Measurements from ENCODE around the gene DUSP10. TPM values are rescaled to one million over a fixed set of nuclear protein-coding genes. Genes with fewer than 3 reads are reported as not detected.

DUSP10 gene
- total RNA-seq, 3 donors from 2014 or later = 15.5 to 33.2 (median 28.2) TPM

DNA sequence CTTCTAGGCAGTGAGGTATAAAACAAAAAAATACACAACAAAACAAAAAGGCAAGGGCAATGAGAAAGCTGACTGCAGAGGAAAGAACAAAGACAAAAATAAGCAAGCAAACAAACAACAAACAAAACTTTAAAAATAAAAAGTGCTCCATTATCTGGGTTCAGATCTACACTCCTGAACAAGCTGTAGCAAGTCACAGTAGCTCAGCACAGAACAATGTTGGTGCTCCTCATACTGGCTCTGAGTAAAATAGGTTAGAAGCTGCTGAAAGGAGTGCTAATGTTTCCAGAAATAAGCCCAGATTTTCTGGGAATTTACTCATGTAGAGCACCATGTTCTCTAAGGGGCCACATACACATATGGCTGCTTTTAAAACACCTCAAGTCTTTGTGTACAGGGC lies 16.6 kb upstream of the DUSP10 start:
- TF ChIP-seq, protein P1, sequence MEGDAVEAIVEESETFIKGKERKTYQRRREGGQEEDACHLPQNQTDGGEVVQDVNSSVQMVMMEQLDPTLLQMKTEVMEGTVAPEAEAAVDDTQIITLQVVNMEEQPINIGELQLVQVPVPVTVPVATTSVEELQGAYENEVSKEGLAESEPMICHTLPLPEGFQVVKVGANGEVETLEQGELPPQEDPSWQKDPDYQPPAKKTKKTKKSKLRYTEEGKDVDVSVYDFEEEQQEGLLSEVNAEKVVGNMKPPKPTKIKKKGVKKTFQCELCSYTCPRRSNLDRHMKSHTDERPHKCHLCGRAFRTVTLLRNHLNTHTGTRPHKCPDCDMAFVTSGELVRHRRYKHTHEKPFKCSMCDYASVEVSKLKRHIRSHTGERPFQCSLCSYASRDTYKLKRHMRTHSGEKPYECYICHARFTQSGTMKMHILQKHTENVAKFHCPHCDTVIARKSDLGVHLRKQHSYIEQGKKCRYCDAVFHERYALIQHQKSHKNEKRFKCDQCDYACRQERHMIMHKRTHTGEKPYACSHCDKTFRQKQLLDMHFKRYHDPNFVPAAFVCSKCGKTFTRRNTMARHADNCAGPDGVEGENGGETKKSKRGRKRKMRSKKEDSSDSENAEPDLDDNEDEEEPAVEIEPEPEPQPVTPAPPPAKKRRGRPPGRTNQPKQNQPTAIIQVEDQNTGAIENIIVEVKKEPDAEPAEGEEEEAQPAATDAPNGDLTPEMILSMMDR (IDR thresholded peaks at IDR 0.05) = no peak
- no peak for TF ChIP-seq POLR2A (IDR thresholded peaks at IDR 0.05)
- TF ChIP-seq POLR2AphosphoS5 (IDR thresholded peaks at IDR 0.05) = no peak
- DNase-seq (ENCODE audit: low spot score in 2 of 2) = no peak
- H3K27me3 ChIP-seq = no peaks in the 10 kb centered on the region
- H3K4me1 ChIP-seq = no peaks in the 10 kb centered on the region
- no peaks in the 10 kb centered on the region for H3K9me3 ChIP-seq
- intact Hi-C loops (cut with DNase I; ENCODE audit: low total_unique reads) = no loop called here
- H3K36me3 ChIP-seq = no peaks in the 10 kb centered on the region
- H3K27ac ChIP-seq = no peak overlapping the region
- H3K4me3 ChIP-seq = no peak overlapping the region

DNA sequence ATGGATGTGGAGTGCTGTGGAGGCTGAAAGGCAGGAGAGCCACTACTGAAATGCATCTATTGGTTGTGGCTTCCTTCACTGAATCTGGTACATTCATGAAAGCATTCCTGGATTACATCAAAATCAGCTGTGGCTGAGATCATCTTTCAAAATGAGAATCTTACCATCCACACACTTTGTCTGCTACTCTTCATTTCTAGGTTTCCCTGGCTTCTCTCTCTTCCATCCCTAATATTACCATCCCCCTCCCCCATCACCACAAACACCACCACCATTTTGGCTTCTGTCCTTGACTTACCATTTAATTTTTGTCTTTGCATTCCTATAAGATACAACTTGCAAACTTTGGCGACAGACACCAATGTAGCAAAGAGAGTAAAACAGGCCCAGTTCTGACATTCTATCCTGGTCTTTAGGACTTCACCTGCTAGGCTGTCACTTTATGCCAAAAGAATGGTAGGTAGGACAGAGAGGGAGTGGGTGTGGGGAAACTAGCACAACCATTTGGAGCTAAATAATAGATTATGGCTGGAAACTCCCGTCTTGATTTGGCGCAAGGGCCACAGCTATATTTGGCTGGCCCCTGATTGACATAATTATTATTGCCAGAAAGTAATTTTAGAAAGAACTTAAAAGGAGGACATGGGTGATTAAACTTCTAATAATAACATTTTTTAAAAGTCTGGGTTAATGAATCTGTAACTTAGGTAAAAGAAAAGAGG lies 15.1 kb upstream of the DUSP10 start:
- intact Hi-C loops (cut with DNase I; ENCODE audit: low total_unique reads) = no loop called here
- TF ChIP-seq POLR2AphosphoS5 (IDR thresholded peaks at IDR 0.05) = no peak
- TF ChIP-seq, protein P1 (IDR thresholded peaks at IDR 0.05) = no peak
- no peak for TF ChIP-seq POLR2A (IDR thresholded peaks at IDR 0.05)
- H3K36me3 ChIP-seq = no peaks in the 10 kb centered on the region

DNA sequence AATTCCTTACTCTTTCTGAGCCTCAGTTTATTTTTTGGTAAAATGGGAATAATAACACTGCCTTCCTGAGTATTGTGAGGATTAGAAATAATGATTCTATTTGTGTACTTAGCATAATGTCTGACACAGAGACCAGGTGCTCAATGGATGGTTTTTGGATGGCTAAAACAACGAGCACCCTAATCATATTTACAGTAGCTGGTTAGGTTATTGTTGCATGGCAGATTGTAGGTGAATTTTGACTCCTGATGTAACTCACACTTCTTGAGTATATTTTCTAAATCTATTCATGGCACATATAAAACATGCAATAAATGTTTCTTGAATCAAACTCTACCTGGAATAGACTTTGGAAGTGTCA lies 11.9 kb upstream of the DUSP10 start:
- no peaks in the 10 kb centered on the region for H3K4me1 ChIP-seq
- H3K27me3 ChIP-seq = no peaks in the 10 kb centered on the region
- DNase-seq (ENCODE audit: low spot score in 2 of 2) = no peak
- no peaks in the 10 kb centered on the region for H3K9me3 ChIP-seq
- no peak overlapping the region for H3K27ac ChIP-seq
- TF ChIP-seq, protein P1 (IDR thresholded peaks at IDR 0.05) = no peak
- no peak for TF ChIP-seq POLR2AphosphoS5 (IDR thresholded peaks at IDR 0.05)
- no peak for TF ChIP-seq POLR2A (IDR thresholded peaks at IDR 0.05)
- no peak overlapping the region for H3K4me3 ChIP-seq
- H3K36me3 ChIP-seq = no peaks in the 10 kb centered on the region
- intact Hi-C loops (cut with DNase I; ENCODE audit: low total_unique reads) = no loop called here

More for the DNA sequence above, 15.1 kb upstream of the DUSP10 start:
- H3K9me3 ChIP-seq = no peaks in the 10 kb centered on the region
- no peaks in the 10 kb centered on the region for H3K27me3 ChIP-seq
- H3K4me1 ChIP-seq = no peaks in the 10 kb centered on the region
- DNase-seq (ENCODE audit: low spot score in 2 of 2) = no peak
- no peak overlapping the region for H3K4me3 ChIP-seq
- H3K27ac ChIP-seq = no peak overlapping the region

- Histone ChIP-seq H3K36me3 (no peaks in the 10 kb centered on the region), H3K27ac (no peak overlapping the region), H3K4me3 (no peak overlapping the region), H3K4me1 (no peaks in the 10 kb centered on the region), H3K9me3 (no peaks in the 10 kb centered on the region), H3K27me3 (no peaks in the 10 kb centered on the region)
- intact Hi-C loops (cut with DNase I; ENCODE audit: low total_unique reads) = no loop called here
- TF ChIP-seq, protein P1 (IDR thresholded peaks at IDR 0.05) = no peak
- DNase-seq (ENCODE audit: low spot score in 2 of 2) = no peak
Observed at GRCh38 chr1:221751226-221751887, 9.5 kb upstream of the DUSP10 start.

DNA sequence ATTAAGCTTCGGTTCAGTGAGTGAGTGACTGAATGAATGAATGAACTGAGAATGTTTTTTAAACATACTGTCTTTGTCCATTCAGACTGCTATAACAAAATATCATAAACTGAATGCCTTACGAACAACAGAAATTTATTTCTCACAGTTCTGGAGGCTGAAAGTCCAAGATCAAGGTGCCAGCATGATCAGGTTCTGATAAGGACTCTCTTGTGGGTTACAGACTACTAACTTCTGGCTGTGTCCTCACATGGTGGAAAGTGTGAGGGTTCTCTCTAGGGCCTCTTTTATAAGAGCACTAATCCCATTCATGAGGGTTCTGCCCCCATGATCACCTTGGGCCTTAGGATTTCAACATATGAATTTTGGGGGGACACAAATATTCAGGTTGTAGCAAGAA lies 7.1 kb upstream of the DUSP10 start:
- Histone ChIP-seq H3K27ac (no peak overlapping the region), H3K4me3 (no peak overlapping the region), H3K36me3 (no peaks in the 10 kb centered on the region), H3K27me3 (no peaks in the 10 kb centered on the region), H3K4me1 (no peaks in the 10 kb centered on the region), H3K9me3 (no peaks in the 10 kb centered on the region)
- TF ChIP-seq POLR2A (IDR thresholded peaks at IDR 0.05) = no peak
- TF ChIP-seq, protein P1 (IDR thresholded peaks at IDR 0.05) = no peak
- TF ChIP-seq POLR2AphosphoS5 (IDR thresholded peaks at IDR 0.05) = no peak
- DNase-seq (ENCODE audit: low spot score in 2 of 2) = no peak
- intact Hi-C loops (cut with DNase I; ENCODE audit: low total_unique reads) = no loop called here
